Left cardiac atrium (tissue), 4 donors: Measurements from ENCODE around the gene TMEM200A. TPM values are rescaled to one million over a fixed set of nuclear protein-coding genes. Genes with fewer than 3 reads are reported as not detected.

Source experiments
- ATAC-seq, 2 donors: fragments of 200-7000 bp; cut with Tn5 transposase; one replicate each; pipeline ENCODE4 v1.9.1; 2020; ENCODE audit warnings: mild to moderate bottlenecking in 2 of 2, moderate library complexity in 2 of 2
- DNase-seq: peaks from one replicate; pipeline ENCODE4 v3.0.0-alpha.2; 2020
- intact Hi-C, 2 donors: fragments of 100-400 bp; cut with DNase I; formaldehyde crosslinking; loops; one replicate each; pipeline versions ENCODE4 v1.14.1 to v1.15.1; 2022 to 2023
- total RNA-seq, 2 donors: library from RNA; stranded (reverse); fragmentation: NEBNext Ultra II Directional; extraction: Animal tissue kit (Norgen Biotek cat#: 25700); gene quantifications; one replicate each; pipeline ENCODE4 v1.2.1, GENCODE V29; 2021
- donor health status: DM: no; HTN: yes; CAD: no.
- donor health status: DM: no; HTN: yes; CAD: no; lungs with severe emphysema.
- donor health status: DM: yes; HTN: yes; CAD: no.
- donor health status: Dilated cardiomyopathy.

The TMEM200A gene
- total RNA-seq, 2 donors from 2014 or later: 0.29 to 0.65 TPM

- ATAC-seq (no peak), DNase-seq (no peak)
- intact Hi-C loops: no loop called here
Measured at GRCh38 chr6:130466052-130466747, 100.4 kb downstream of the TMEM200A start.

GRCh38 chr6:130466748-130467061 lies 100.9 kb downstream of the TMEM200A start:
- intact Hi-C loops: no loop called here
- DNase-seq (no peak), ATAC-seq (no peak)

GRCh38 chr6:130467146-130468050 lies 101.6 kb downstream of the TMEM200A start:
- ATAC-seq (no peak), DNase-seq (no peak)
- intact Hi-C loops: no loop called here

GRCh38 chr6:130470766-130471165 lies 104.9 kb downstream of the TMEM200A start:
- ATAC-seq: no peak
- intact Hi-C loops: no loop called here
- DNase-seq: no peak

- ATAC-seq (no peak), DNase-seq (no peak)
- intact Hi-C loops: no loop called here
Measured at GRCh38 chr6:130473886-130474285, 108.1 kb downstream of the TMEM200A start.

GRCh38 chr6:130482645-130483390 lies 117.0 kb downstream of the TMEM200A start:
- intact Hi-C loops: no loop called here
- DNase-seq (no peak), ATAC-seq (no peak)

GRCh38 chr6:130485870-130486269 lies 120.1 kb downstream of the TMEM200A start:
- intact Hi-C loops: no loop called here
- DNase-seq: no peak
- ATAC-seq: no peak

- DNase-seq (no peak), ATAC-seq (no peak)
- intact Hi-C loops: no loop called here
Measured at GRCh38 chr6:130486417-130486816, 120.6 kb downstream of the TMEM200A start.

GRCh38 chr6:130489514-130489913 lies 123.7 kb downstream of the TMEM200A start:
- ATAC-seq: no peak
- intact Hi-C loops: no loop called here
- DNase-seq: no peak

Other genes with a start within 250 kb of the TMEM200A start
- gene SAMD3, start 143.1 kb upstream of the TMEM200A start, total RNA-seq: 1 to 10 TPM in 1 of 2 donors, under 1 TPM in 1; 0.42 to 1.9 TPM